ENCODE data around the gene EXD3. TPM values are rescaled to one million over a fixed set of nuclear protein-coding genes. Genes with fewer than 3 reads are reported as not detected.

The EXD3 gene
- polyA plus RNA-seq, 1 of the 3 experiments (the other 2 are of a cell fraction), result 11.5 TPM

- POLR2A ChIA-PET, result no interaction called here
- 90% methylated on average over 2 of the region's 13 CpGs for WGBS (ENCODE audit: low lambda C conversion rate)
- TF ChIP-seq EP300 (IDR thresholded peaks at IDR 0.05; ENCODE audit: borderline replicate concordance in 1 of 2, low read depth in 1 of 2, low read length in 1 of 2) (no peak), EZH2phosphoT487 (IDR thresholded peaks at IDR 0.05; ENCODE audit: borderline replicate concordance, low read depth) (no peak), PBX3 (IDR thresholded peaks at IDR 0.05) (no peak), JUND (IDR thresholded peaks at IDR 0.05) (no peak), ZBTB33 (IDR thresholded peaks at IDR 0.05; ENCODE audit: borderline replicate concordance, low read depth) (no peak), USF2 (IDR thresholded peaks at IDR 0.05; ENCODE audit: borderline replicate concordance, low read depth, low read length) (no peak), RFX5 (IDR thresholded peaks at IDR 0.05; ENCODE audit: low read length) (no peak), POLR2AphosphoS5 (IDR thresholded peaks at IDR 0.05; ENCODE audit: low read depth, low read length) (no peak)
Measured at GRCh38 chr9:137347928-137348327, 75.0 kb downstream of the EXD3 start.

GRCh38 chr9:137342482-137342881 is 80.5 kb downstream of the EXD3 start:
- no peak for DNase-seq
- Histone ChIP-seq H3K27me3 (ENCODE audit: insufficient read depth) (no peaks in the 10 kb centered on the region), H3K36me3 (replicated peaks in 1 of 2; ENCODE audit: control insufficient read depth in 1 of 2, insufficient read depth in 2 of 2, low read length in 1 of 2) (no peaks in the 10 kb centered on the region), H3K9me2 (no peaks in the 10 kb centered on the region), H4K20me1 (ENCODE audit: insufficient read depth) (no peaks in the 10 kb centered on the region), H3K9ac (no peak overlapping the region), H3K4me3 (ENCODE audit: low read depth in 2 of 2, low read length in 1 of 2) (no peak overlapping the region), H3F3A (replicated peaks; ENCODE audit: insufficient read depth) (peaks cover 3% of the 10 kb centered on the region), H3K79me2 (ENCODE audit: insufficient read depth) (no peaks in the 10 kb centered on the region), H3K4me2 (no peak overlapping the region), H2AFZ (ENCODE audit: low read depth) (no peak overlapping the region), H3K9me3 (no peaks in the 10 kb centered on the region), H3K4me1 (ENCODE audit: control insufficient read depth in 1 of 2, insufficient read depth in 2 of 2, low read depth in 1 of 2, low read length in 1 of 2) (peaks cover 0 to 11% of the 10 kb centered on the region in 2 experiments; a peak in 1 of 4 replicates), H3K27ac (ENCODE audit: low read depth in 2 of 2, low read length in 1 of 2) (no peak overlapping the region)
- TF ChIP-seq RCOR1 (IDR thresholded peaks at IDR 0.05; ENCODE audit: low read length) (no peak), SMC3 (IDR thresholded peaks at IDR 0.05; ENCODE audit: low read depth, low read length) (no peak), CHD2 (IDR thresholded peaks at IDR 0.05; ENCODE audit: low read length, partially characterized antibody) (no peak), ELF1 (IDR thresholded peaks at IDR 0.05) (no peak), RFX5 (IDR thresholded peaks at IDR 0.05; ENCODE audit: low read length) (no peak), GABPA (IDR thresholded peaks at IDR 0.05; ENCODE audit: low read depth) (no peak), PBX3 (IDR thresholded peaks at IDR 0.05) (no peak), IRF3 (IDR thresholded peaks at IDR 0.05; ENCODE audit: low read depth, low read length) (no peak), USF1 (IDR thresholded peaks at IDR 0.05; ENCODE audit: borderline replicate concordance, low read depth) (no peak), FOXJ3 (CRISPR knock-in tag; IDR thresholded peaks at IDR 0.05) (no peak)
- CTCF ChIA-PET, result no interaction called here
- POLR2A ChIA-PET, result no interaction called here
- 70% methylated on average over 6 of the region's 7 CpGs for WGBS (ENCODE audit: low lambda C conversion rate)

More at GRCh38 chr9:137347928-137348327, 75.0 kb downstream of the EXD3 start:
- Histone ChIP-seq H2AFZ (ENCODE audit: low read depth) (no peak overlapping the region), H3K27me3 (ENCODE audit: insufficient read depth) (no peaks in the 10 kb centered on the region), H3K9me3 (no peaks in the 10 kb centered on the region), H3K36me3 (replicated peaks in 1 of 2; ENCODE audit: control insufficient read depth in 1 of 2, insufficient read depth in 2 of 2, low read length in 1 of 2) (no peaks in the 10 kb centered on the region), H3K27ac (ENCODE audit: low read depth in 2 of 2, low read length in 1 of 2) (no peak overlapping the region), H3F3A (replicated peaks; ENCODE audit: insufficient read depth) (no peaks in the 10 kb centered on the region), H3K9ac (no peak overlapping the region), H3K4me2 (no peak overlapping the region), H3K79me2 (ENCODE audit: insufficient read depth) (no peaks in the 10 kb centered on the region), H4K20me1 (ENCODE audit: insufficient read depth) (no peaks in the 10 kb centered on the region), H3K4me3 (ENCODE audit: low read depth in 2 of 2, low read length in 1 of 2) (no peak overlapping the region), H3K4me1 (ENCODE audit: control insufficient read depth in 1 of 2, insufficient read depth in 2 of 2, low read depth in 1 of 2, low read length in 1 of 2) (no peaks in the 10 kb centered on the region), H3K9me2 (no peaks in the 10 kb centered on the region)
- CTCF ChIA-PET, result no interaction called here
- no peak for DNase-seq

Measured in SK-N-SH (cell line).